IMR-90 (cell line): Measurements from ENCODE around the gene ADGRD1. TPM values are rescaled to one million over a fixed set of nuclear protein-coding genes. Genes with fewer than 3 reads are reported as not detected.

ENCODE experiments used
- ATAC-seq: fragments of 200-7000 bp; cut with Tn5 transposase; 2 replicates; pipeline ENCODE4 v1.9.1; 2020; ENCODE audit warnings: low read depth, mild to moderate bottlenecking, moderate library complexity
- BruUV-seq: library from RNA; stranded (reverse); fragments of 400-500 nt; replicated peaks from 2 replicates; lab custom pipeline; 2021; lab: Mats Ljungman, UMichigan
- CTCF ChIA-PET: fragments of 300-600 bp; formaldehyde crosslinking; extraction: SDS; loops from one replicate; lab custom pipeline; 2021; ENCODE audit warnings: antibody characterized with exemption; lab: Yijun Ruan, JAX
- POLR2A ChIA-PET: fragments of 300-600 bp; sonication (Branson Sonifier 250); formaldehyde crosslinking; loops from one replicate; lab custom pipeline; 2022; ENCODE audit warnings: antibody characterized with exemption; ENCODE audit not compliant: unreplicated experiment; lab: Charles Lee
- DNase-seq: peaks from one replicate; pipeline ENCODE4 v3.0.0; 2013
- H2AFZ ChIP-seq: replicated peaks from 2 replicates; pipeline ENCODE3; 2013; ENCODE audit warnings: low read length, mild to moderate bottlenecking; ENCODE audit not compliant: poor library complexity
- H2AK5ac ChIP-seq: 2 replicates; pipeline ENCODE4 v1.6.1; 2013; ENCODE audit warnings: low read depth, low read length, inconsistent platforms
- H2AK9ac ChIP-seq: replicated peaks from 2 replicates; pipeline ENCODE3; 2013; ENCODE audit warnings: mild to moderate bottlenecking, low read depth, low read length, moderate library complexity; ENCODE audit not compliant: poor library complexity
- H2BK120ac ChIP-seq: 2 replicates; pipeline ENCODE4 v1.6.1; 2013; ENCODE audit warnings: low read depth, low read length, inconsistent platforms
- H2BK15ac ChIP-seq: 3 replicates; pipeline ENCODE4 v1.6.1; 2013; ENCODE audit warnings: low read depth, low read length, inconsistent platforms
- H2BK20ac ChIP-seq: 2 replicates; pipeline ENCODE4 v1.6.1; 2013; ENCODE audit warnings: low read depth, mild to moderate bottlenecking, inconsistent platforms, low read length, moderate library complexity
- H2BK5ac ChIP-seq: 2 replicates; pipeline ENCODE4 v1.6.1; 2013; ENCODE audit warnings: mild to moderate bottlenecking, low read depth, low read length, inconsistent platforms; ENCODE audit not compliant: poor library complexity, severe bottlenecking
- H3K14ac ChIP-seq: replicated peaks from 2 replicates; pipeline ENCODE4 v1.6.1; 2013; ENCODE audit warnings: low read depth, low read length, inconsistent platforms
- H3K18ac ChIP-seq: 2 replicates; pipeline ENCODE4 v1.6.1; 2013; ENCODE audit warnings: low read depth, low read length, control low read depth
- H3K23ac ChIP-seq: 2 replicates; pipeline ENCODE4 v1.6.1; 2013; ENCODE audit warnings: low read depth, low read length, inconsistent platforms
- H3K27ac ChIP-seq: 2 replicates; pipeline ENCODE4 v1.5.1; 2013; ENCODE audit warnings: mild to moderate bottlenecking, control low read depth, low read length; ENCODE audit not compliant: insufficient read depth
- H3K27me3 ChIP-seq: 2 replicates; pipeline ENCODE4 v1.6.1; 2013; ENCODE audit warnings: low read length; ENCODE audit not compliant: control insufficient read depth, insufficient read depth
- H3K36me3 ChIP-seq: 2 replicates; pipeline ENCODE4 v1.6.1; 2013; ENCODE audit warnings: low read length, mixed read lengths; ENCODE audit not compliant: control insufficient read depth, insufficient read depth
- H3K4ac ChIP-seq: 2 replicates; pipeline ENCODE4 v1.6.1; 2013; ENCODE audit warnings: low read depth, low read length, inconsistent platforms
- H3K4me1 ChIP-seq: 2 replicates; pipeline ENCODE4 v1.6.1; 2013; ENCODE audit warnings: low read length, mixed read lengths; ENCODE audit not compliant: control insufficient read depth, insufficient read depth
- H3K4me2 ChIP-seq: 2 replicates; pipeline ENCODE4 v1.6.1; 2013; ENCODE audit warnings: low read depth, mild to moderate bottlenecking, control low read depth, low read length, moderate library complexity
- H3K4me3 ChIP-seq: 2 replicates; pipeline ENCODE4 v1.5.1; 2013; ENCODE audit warnings: low read depth, mild to moderate bottlenecking, control low read depth, low read length, moderate library complexity; ENCODE audit not compliant: insufficient read depth
- H3K56ac ChIP-seq: 2 replicates; pipeline ENCODE4 v1.6.1; 2013; ENCODE audit warnings: low read length, inconsistent platforms; ENCODE audit not compliant: insufficient read depth; ENCODE audit errors: extremely low read depth
- H3K79me1 ChIP-seq, 2 experiments: 2 replicates each; pipeline ENCODE4 v1.6.1; 2013; ENCODE audit warnings: low read length in 2 of 2, inconsistent platforms in 1 of 2, low read depth in 1 of 2
- H3K9ac ChIP-seq: 2 replicates; pipeline ENCODE4 v1.6.1; 2013; ENCODE audit warnings: low read depth, low read length, control low read depth
- H3K9me1 ChIP-seq: 2 replicates; pipeline ENCODE4 v1.6.1; 2013; ENCODE audit warnings: low read length, inconsistent platforms; ENCODE audit not compliant: insufficient read depth
- H3K9me3 ChIP-seq: 2 replicates; pipeline ENCODE4 v1.6.1; 2013; ENCODE audit warnings: low read length; ENCODE audit not compliant: control insufficient read depth, insufficient read depth
- H4K20me1 ChIP-seq: 2 replicates; pipeline ENCODE4 v1.6.1; 2013; ENCODE audit warnings: low read length, inconsistent platforms; ENCODE audit not compliant: insufficient read depth
- H4K5ac ChIP-seq: 2 replicates; pipeline ENCODE4 v1.6.1; 2013; ENCODE audit warnings: mild to moderate bottlenecking, low read depth, low read length, control low read depth
- H4K8ac ChIP-seq, 2 experiments: 2 replicates each; pipeline ENCODE4 v1.6.1; 2013; ENCODE audit warnings: low read depth in 2 of 2, low read length in 2 of 2, control low read depth in 1 of 2, inconsistent platforms in 1 of 2
- H4K91ac ChIP-seq: 2 replicates; pipeline ENCODE4 v1.6.1; 2013; ENCODE audit warnings: low read depth, low read length, inconsistent platforms; ENCODE audit not compliant: insufficient read depth
- BHLHE40 ChIP-seq: fragments of 150-350 bp; IDR thresholded peaks from 2 replicates; pipeline ENCODE4 v1.6.1; 2016; ENCODE audit warnings: mild to moderate bottlenecking, low read depth, low read length
- CHD1 ChIP-seq: IDR thresholded peaks from 2 replicates; pipeline ENCODE4 v1.6.1; 2012; ENCODE audit warnings: low read depth, low read length, improper control_type of control experiment
- CTCF ChIP-seq: conservative IDR thresholded peaks from 2 replicates; pipeline ENCODE4 v1.5.1; 2012; ENCODE audit warnings: mild to moderate bottlenecking, low read depth, low read length, improper control_type of control experiment
- ELK1 ChIP-seq: fragments of 150-350 bp; IDR thresholded peaks from 2 replicates; pipeline ENCODE4 v1.6.1; 2016; ENCODE audit warnings: low read depth, mild to moderate bottlenecking, low read length, moderate library complexity, borderline replicate concordance
- FOS ChIP-seq: fragments of 150-350 bp; IDR thresholded peaks from 2 replicates; pipeline ENCODE4 v1.6.1; 2016; ENCODE audit warnings: low read depth, low read length
- MAFK ChIP-seq: IDR thresholded peaks from 2 replicates; pipeline ENCODE4 v1.6.1; 2012; ENCODE audit warnings: low read depth, low read length, improper control_type of control experiment
- MAZ ChIP-seq: IDR thresholded peaks from 2 replicates; pipeline ENCODE4 v1.6.1; 2012; ENCODE audit warnings: low read depth, mild to moderate bottlenecking, low read length, improper control_type of control experiment, moderate library complexity, borderline replicate concordance
- MXI1 ChIP-seq: IDR thresholded peaks from 2 replicates; pipeline ENCODE4 v1.6.1; 2012; ENCODE audit warnings: low read depth, mild to moderate bottlenecking, low read length, moderate library complexity, borderline replicate concordance
- NFE2L2 ChIP-seq: fragments of 150-350 bp; IDR thresholded peaks from 2 replicates; pipeline ENCODE4 v1.6.1; 2016; ENCODE audit warnings: low read depth, mild to moderate bottlenecking, low read length
- POLR2A ChIP-seq: IDR thresholded peaks from 2 replicates; pipeline ENCODE4 v1.6.1; 2012; ENCODE audit warnings: mild to moderate bottlenecking, low read depth, low read length
- RCOR1 ChIP-seq: IDR thresholded peaks from 2 replicates; pipeline ENCODE4 v1.6.1; 2012; ENCODE audit warnings: mild to moderate bottlenecking, low read length, improper control_type of control experiment; ENCODE audit not compliant: insufficient replicate concordance
- RFX5 ChIP-seq: IDR thresholded peaks from 2 replicates; pipeline ENCODE4 v1.8.0; 2012; ENCODE audit warnings: low read depth, mild to moderate bottlenecking, low read length, moderate library complexity
- SMC3 ChIP-seq: fragments of 150-350 bp; IDR thresholded peaks from 2 replicates; pipeline ENCODE4 v1.6.1; 2016; ENCODE audit warnings: low read depth, mild to moderate bottlenecking, antibody characterized with exemption, low read length, moderate library complexity
- USF2 ChIP-seq: fragments of 150-350 bp; IDR thresholded peaks from 2 replicates; pipeline ENCODE4 v1.6.1; 2017; ENCODE audit warnings: mild to moderate bottlenecking, antibody characterized with exemption, low read length, low read depth
- WGBS, 2 experiments: methylation state at CpG; one replicate each; pipeline versions ENCODE4 v1.1.5 to v1.1.7; 2013; ENCODE audit warnings: missing lambda C conversion rate in 2 of 2; ENCODE audit not compliant: insufficient read length in 1 of 2; ENCODE audit errors: extremely low coverage in 2 of 2; 5-methylcytosine and 5-hydroxymethylcytosine counted together
- dilution Hi-C: fragments of 300-500 bp; cut with HindIII; formaldehyde crosslinking; loops from one replicate; pipeline ENCODE4 v1.14.3; 2018; ENCODE audit warnings: low sequenced_read_pairs; ENCODE audit not compliant: unreplicated experiment
- in situ Hi-C: fragments of 300-500 bp; cut with MboI; formaldehyde crosslinking; loops from 3 replicates; pipeline ENCODE4 v1.14.3; 2019; ENCODE audit warnings: low sequenced_read_pairs, inconsistent platforms, mixed read lengths
- intact Hi-C: fragments of 100-400 bp; cut with micrococcal nuclease; formaldehyde crosslinking; loops from 2 replicates; pipeline ENCODE4 v1.10.0; 2022
- polyA plus RNA-seq, 3 experiments: library from polyadenylated mRNA; depleted of rRNA; stranded (reverse); fragments of >200 nt; gene quantifications; 2 replicates each; pipeline ENCODE4 v1.2.3, GENCODE V29; 2012; ENCODE audit warnings: low replicate concordance in 1 of 3
- total RNA-seq: library from RNA; depleted of rRNA; stranded (reverse); fragments of >200 nt; gene quantifications from 2 replicates; pipeline ENCODE4 v1.2.3, GENCODE V29; 2012

ADGRD1 gene
- total and polyA plus RNA-seq, 2 of the 4 experiments (the other 2 are of a cell fraction): not detected

DNA sequence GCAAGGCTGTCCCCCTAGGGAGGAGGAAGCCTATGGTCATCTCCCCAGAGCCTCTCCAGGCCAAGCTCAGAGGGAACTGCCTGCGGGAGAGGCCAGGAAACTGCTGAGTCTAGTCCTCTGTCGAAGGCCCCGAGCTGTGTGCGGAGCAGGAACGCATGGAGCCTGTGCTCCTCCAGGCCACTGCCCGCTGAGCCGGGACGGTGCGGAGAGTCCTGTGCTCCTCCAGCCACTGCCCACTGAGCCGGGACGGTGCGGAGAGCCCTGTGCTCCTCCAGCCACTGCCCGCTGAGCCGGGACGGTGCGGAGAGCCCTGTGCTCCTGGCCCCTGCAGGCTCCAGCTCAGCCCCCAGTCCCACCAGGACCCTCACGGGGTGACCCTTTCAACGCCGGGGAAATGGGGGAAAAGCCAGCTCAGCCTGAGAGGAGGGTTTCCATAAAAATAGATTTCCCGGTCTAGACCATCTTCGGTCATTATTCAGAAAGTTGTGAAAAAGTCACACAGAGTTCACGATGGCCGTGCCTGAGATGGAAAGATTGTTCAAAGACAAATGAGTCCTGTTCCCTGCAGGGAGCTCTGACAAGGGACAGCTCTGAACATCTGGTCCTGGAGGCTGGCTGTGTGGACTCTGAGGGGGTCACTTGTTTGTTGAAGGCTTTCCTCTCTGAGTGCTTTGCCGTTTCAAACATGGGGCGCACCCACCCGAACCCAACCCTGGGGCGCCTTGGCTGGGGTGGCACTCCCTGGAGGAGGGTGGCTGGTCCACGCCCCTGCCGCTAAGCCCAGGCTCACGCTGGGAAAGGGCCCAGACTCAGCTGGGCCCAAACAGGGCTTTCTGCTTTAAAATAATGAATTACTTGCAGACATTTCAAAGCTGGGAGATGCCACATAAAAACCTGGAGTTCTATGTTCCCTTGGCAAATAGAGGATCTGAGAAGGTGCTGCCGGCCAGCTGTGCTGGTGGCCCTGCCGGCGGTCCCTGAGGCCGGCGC lies 85.5 kb downstream of the ADGRD1 start:
- Histone ChIP-seq H3K4me3 (no peak overlapping the region), H4K5ac (no peak overlapping the region), H2BK20ac (no peak overlapping the region), H3K4ac (no peak overlapping the region), H4K20me1 (no peaks in the 10 kb centered on the region), H3K18ac (no peak overlapping the region), H2AK5ac (no peak overlapping the region), H3K27me3 (no peaks in the 10 kb centered on the region), H3K56ac (no peak overlapping the region), H2AFZ (no peak overlapping the region), H2BK15ac (no peak overlapping the region), H2BK5ac (no peak overlapping the region), H3K14ac (no peak overlapping the region), H3K9me1 (no peaks in the 10 kb centered on the region), H4K8ac (no peak overlapping the region), H3K23ac (no peak overlapping the region), H2AK9ac (no peak overlapping the region), H3K9ac (no peak overlapping the region), H2BK120ac (no peak overlapping the region), H3K4me1 (no peaks in the 10 kb centered on the region), H3K27ac (no peak overlapping the region), H3K4me2 (no peak overlapping the region), H4K91ac (no peak overlapping the region), H3K36me3 (no peaks in the 10 kb centered on the region), H3K9me3 (peaks cover 42% of the 10 kb centered on the region), H3K79me1 (no peaks in the 10 kb centered on the region)
- BruUV-seq: no TSS peak
- in situ Hi-C loops: no loop called here
- WGBS, 2 experiments: 48% methylated on average over 17 of the region's 35 CpGs; no CpG with 5 or more reads in 1 of the 2 experiments
- ATAC-seq (no peak), DNase-seq (no peak)
- dilution Hi-C loops: no loop called here
- ChIA-PET POLR2A (no interaction called here), CTCF (no interaction called here)
- intact Hi-C loops: no loop called here
- no peak for TF ChIP-seq CHD1
- no peak for TF ChIP-seq RFX5
- no peak for TF ChIP-seq RCOR1
- TF ChIP-seq BHLHE40: no peak
- TF ChIP-seq FOS: no peak
- TF ChIP-seq MAZ: no peak
- no peak for TF ChIP-seq MAFK
- TF ChIP-seq USF2: no peak
- no peak for TF ChIP-seq POLR2A
- TF ChIP-seq NFE2L2: no peak
- no peak for TF ChIP-seq MXI1
- no peak for TF ChIP-seq ELK1
- no peak for TF ChIP-seq SMC3
- TF ChIP-seq CTCF: no peak
